Uterus (tissue), 2 donors: ENCODE measurements around the gene TMEM131L.

ENCODE experiments used
- POLR2A ChIP-seq, 2 donors: fragments of 450-650 bp; IDR thresholded peaks; one replicate each; pipeline ENCODE4 v1.6.1; 2016; ENCODE audit warnings: antibody characterized with exemption in 2 of 2, mild to moderate bottlenecking in 1 of 2, moderate library complexity in 1 of 2
- TF ChIP-seq, protein P1 (sequence below), 4 experiments: fragments of 200-600 bp in 2 of 4; fragments of 450-650 bp in 2 of 4; sonication (generic) in 2 of 4; IDR thresholded peaks; one replicate each; pipeline ENCODE4 v1.5.1; 2016 to 2019; ENCODE audit warnings: antibody characterized with exemption in 4 of 4, mild to moderate bottlenecking in 2 of 4, moderate library complexity in 1 of 4

GRCh38 chr4:153573881-153574802, 108.0 kb downstream of the TMEM131L start:
- TF ChIP-seq, protein P1, sequence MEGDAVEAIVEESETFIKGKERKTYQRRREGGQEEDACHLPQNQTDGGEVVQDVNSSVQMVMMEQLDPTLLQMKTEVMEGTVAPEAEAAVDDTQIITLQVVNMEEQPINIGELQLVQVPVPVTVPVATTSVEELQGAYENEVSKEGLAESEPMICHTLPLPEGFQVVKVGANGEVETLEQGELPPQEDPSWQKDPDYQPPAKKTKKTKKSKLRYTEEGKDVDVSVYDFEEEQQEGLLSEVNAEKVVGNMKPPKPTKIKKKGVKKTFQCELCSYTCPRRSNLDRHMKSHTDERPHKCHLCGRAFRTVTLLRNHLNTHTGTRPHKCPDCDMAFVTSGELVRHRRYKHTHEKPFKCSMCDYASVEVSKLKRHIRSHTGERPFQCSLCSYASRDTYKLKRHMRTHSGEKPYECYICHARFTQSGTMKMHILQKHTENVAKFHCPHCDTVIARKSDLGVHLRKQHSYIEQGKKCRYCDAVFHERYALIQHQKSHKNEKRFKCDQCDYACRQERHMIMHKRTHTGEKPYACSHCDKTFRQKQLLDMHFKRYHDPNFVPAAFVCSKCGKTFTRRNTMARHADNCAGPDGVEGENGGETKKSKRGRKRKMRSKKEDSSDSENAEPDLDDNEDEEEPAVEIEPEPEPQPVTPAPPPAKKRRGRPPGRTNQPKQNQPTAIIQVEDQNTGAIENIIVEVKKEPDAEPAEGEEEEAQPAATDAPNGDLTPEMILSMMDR (IDR thresholded peaks at IDR 0.05) = peak; percentile 59 to 75 (median 66)
- TF ChIP-seq POLR2A (IDR thresholded peaks at IDR 0.05) = no peak
